ENCODE results near the gene NOL12.

DNA sequence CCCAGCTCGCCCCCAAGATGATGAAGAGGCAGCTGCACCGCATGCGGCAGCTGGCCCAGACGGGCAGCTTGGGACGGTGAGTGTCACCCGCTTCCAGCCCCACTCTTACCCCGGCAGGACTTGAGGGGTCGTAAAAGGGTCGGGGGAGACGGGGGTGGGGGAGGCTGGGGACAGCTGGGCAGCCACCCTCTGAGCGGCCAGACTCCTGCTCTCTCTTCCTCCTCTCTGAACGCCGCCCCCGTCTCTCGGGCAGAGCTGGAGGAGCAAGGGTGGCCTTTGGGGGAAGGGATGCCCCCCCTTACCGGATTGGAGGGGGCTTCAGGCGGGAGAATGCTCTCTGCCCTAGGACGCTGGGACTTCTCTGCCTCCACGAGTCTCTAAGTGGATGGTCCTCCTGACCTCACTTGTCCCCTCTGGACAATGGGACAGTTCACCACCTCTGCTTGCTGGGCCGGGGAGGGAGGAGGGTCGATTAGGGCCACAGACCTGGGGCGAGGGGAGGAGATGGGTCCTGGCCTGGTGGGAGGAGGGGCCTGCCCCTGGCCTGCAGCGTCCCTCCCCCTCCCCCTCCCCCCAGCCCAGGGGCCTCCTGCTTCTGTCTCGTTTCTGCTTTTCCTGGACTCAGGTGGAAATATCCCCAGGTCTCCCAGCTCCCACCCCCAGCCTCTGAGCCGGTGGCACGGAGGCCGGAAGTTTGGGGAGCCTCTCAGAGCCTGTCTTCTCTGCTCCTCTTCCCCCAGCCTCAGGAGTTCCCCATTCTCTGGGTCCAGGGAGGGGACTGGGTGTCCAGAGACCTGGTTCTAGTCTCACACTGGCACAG is 46.2 kb upstream of the NOL12 start:
- TF ChIP-seq, protein P1, sequence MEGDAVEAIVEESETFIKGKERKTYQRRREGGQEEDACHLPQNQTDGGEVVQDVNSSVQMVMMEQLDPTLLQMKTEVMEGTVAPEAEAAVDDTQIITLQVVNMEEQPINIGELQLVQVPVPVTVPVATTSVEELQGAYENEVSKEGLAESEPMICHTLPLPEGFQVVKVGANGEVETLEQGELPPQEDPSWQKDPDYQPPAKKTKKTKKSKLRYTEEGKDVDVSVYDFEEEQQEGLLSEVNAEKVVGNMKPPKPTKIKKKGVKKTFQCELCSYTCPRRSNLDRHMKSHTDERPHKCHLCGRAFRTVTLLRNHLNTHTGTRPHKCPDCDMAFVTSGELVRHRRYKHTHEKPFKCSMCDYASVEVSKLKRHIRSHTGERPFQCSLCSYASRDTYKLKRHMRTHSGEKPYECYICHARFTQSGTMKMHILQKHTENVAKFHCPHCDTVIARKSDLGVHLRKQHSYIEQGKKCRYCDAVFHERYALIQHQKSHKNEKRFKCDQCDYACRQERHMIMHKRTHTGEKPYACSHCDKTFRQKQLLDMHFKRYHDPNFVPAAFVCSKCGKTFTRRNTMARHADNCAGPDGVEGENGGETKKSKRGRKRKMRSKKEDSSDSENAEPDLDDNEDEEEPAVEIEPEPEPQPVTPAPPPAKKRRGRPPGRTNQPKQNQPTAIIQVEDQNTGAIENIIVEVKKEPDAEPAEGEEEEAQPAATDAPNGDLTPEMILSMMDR (IDR thresholded peaks at IDR 0.05; ENCODE audit: low read depth, low read length, missing input control), result no peak
- TF ChIP-seq TAF1 (conservative IDR thresholded peaks at IDR 0.05) (no peak), SP1 (IDR thresholded peaks at IDR 0.05) (no peak), FOXA1 (IDR thresholded peaks at IDR 0.05) (no peak), RXRA (IDR thresholded peaks at IDR 0.05) (no peak), GABPA (IDR thresholded peaks at IDR 0.05 in 1 of 2, conservative IDR thresholded peaks at IDR 0.05 in 1 of 2) (no peak)
- TF ChIP-seq, protein P2, sequence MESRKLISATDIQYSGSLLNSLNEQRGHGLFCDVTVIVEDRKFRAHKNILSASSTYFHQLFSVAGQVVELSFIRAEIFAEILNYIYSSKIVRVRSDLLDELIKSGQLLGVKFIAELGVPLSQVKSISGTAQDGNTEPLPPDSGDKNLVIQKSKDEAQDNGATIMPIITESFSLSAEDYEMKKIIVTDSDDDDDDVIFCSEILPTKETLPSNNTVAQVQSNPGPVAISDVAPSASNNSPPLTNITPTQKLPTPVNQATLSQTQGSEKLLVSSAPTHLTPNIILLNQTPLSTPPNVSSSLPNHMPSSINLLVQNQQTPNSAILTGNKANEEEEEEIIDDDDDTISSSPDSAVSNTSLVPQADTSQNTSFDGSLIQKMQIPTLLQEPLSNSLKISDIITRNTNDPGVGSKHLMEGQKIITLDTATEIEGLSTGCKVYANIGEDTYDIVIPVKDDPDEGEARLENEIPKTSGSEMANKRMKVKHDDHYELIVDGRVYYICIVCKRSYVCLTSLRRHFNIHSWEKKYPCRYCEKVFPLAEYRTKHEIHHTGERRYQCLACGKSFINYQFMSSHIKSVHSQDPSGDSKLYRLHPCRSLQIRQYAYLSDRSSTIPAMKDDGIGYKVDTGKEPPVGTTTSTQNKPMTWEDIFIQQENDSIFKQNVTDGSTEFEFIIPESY (IDR thresholded peaks at IDR 0.05), result no peak

All from liver (tissue), 3 donors.